HEK293 (cell line): ENCODE measurements around the gene PRKAG2.

Experiments used
- CTCF ChIA-PET: fragments of 350-600 bp; formaldehyde crosslinking; extraction: SDS; loops from one replicate; lab custom pipeline; 2021; ENCODE audit warnings: antibody characterized with exemption; lab: Yijun Ruan, JAX
- POLR2A ChIA-PET: fragments of 300-600 bp; formaldehyde crosslinking; extraction: SDS; loops from one replicate; lab custom pipeline; 2020; ENCODE audit warnings: antibody characterized with exemption, inconsistent platforms; lab: Yijun Ruan, JAX
- H3K27ac ChIP-seq: fragments of 200-500 bp; sonication (Bioruptor generic); 2 replicates; pipeline ENCODE4 v1.5.1; 2014; ENCODE audit warnings: low read depth, low read length, control low read depth, inconsistent platforms; ENCODE audit errors: extremely low read depth
- H3K36me3 ChIP-seq, 2 experiments: fragments of 200-500 bp in 1 of 2; sonication (Bioruptor generic) in 1 of 2; 1 replicate in 1 of 2; 2 replicates in 1 of 2; pipeline ENCODE4 v1.5.1; 2014 to 2017; ENCODE audit warnings: inconsistent platforms in 2 of 2, low read length in 2 of 2; ENCODE audit not compliant: control insufficient read depth in 2 of 2, insufficient read depth in 1 of 2
- H3K4me1 ChIP-seq: fragments of 200-500 bp; sonication (Bioruptor generic); 2 replicates; pipeline ENCODE4 v1.5.1; 2014; ENCODE audit warnings: mild to moderate bottlenecking, low read length, inconsistent platforms; ENCODE audit not compliant: control insufficient read depth, insufficient read depth
- H3K4me3 ChIP-seq: 2 replicates; pipeline ENCODE4 v1.5.1; 2011; ENCODE audit warnings: low read depth, mild to moderate bottlenecking, control low read depth, low read length, moderate library complexity
- H3K9me3 ChIP-seq: fragments of 200-500 bp; sonication (Bioruptor generic); 2 replicates; pipeline ENCODE4 v1.5.1; 2014; ENCODE audit warnings: low read depth, low read length, inconsistent platforms; ENCODE audit not compliant: control insufficient read depth, insufficient read depth
- CTCF ChIP-seq: fragments of 450-650 bp; formaldehyde crosslinking; IDR thresholded peaks from 2 replicates; pipeline ENCODE4 v1.5.1; 2016; ENCODE audit warnings: missing biosample characterization, missing genetic modification characterization
- KLF1 ChIP-seq: fragments of 450-650 bp; formaldehyde crosslinking; IDR thresholded peaks from 2 replicates; pipeline ENCODE4 v1.5.1; 2016; ENCODE audit warnings: missing biosample characterization, missing genetic modification characterization
- MYNN ChIP-seq: fragments of 450-650 bp; formaldehyde crosslinking; IDR thresholded peaks from 2 replicates; pipeline ENCODE4 v1.5.1; 2016; ENCODE audit warnings: missing biosample characterization, missing genetic modification characterization, borderline replicate concordance
- OSR2 ChIP-seq: fragments of 450-650 bp; formaldehyde crosslinking; IDR thresholded peaks from 2 replicates; pipeline ENCODE4 v1.5.1; 2016; ENCODE audit warnings: missing biosample characterization, missing genetic modification characterization
- TCF7L2 ChIP-seq: IDR thresholded peaks from 2 replicates; pipeline ENCODE4 v1.6.1; 2011; ENCODE audit warnings: low read depth, mild to moderate bottlenecking, inconsistent platforms, low read length, moderate library complexity, borderline replicate concordance
- YY2 ChIP-seq: fragments of 450-650 bp; formaldehyde crosslinking; IDR thresholded peaks from 2 replicates; pipeline ENCODE4 v1.5.1; 2016; ENCODE audit warnings: missing biosample characterization, missing genetic modification characterization
- ZEB2 ChIP-seq: fragments of 450-650 bp; formaldehyde crosslinking; IDR thresholded peaks from 2 replicates; pipeline ENCODE4 v1.5.1; 2016; ENCODE audit warnings: missing biosample characterization, missing genetic modification characterization
- ZFHX2 ChIP-seq: fragments of 450-650 bp; formaldehyde crosslinking; conservative IDR thresholded peaks from 2 replicates; pipeline ENCODE4 v1.5.1; 2016; ENCODE audit warnings: missing biosample characterization, missing genetic modification characterization
- ZFP3 ChIP-seq: fragments of 450-650 bp; formaldehyde crosslinking; IDR thresholded peaks from 2 replicates; pipeline ENCODE4 v1.5.1; 2016; ENCODE audit warnings: low read depth, missing biosample characterization, missing genetic modification characterization
- ZNF132 ChIP-seq: fragments of 450-650 bp; formaldehyde crosslinking; IDR thresholded peaks from 2 replicates; pipeline ENCODE4 v1.5.1; 2017; ENCODE audit warnings: missing biosample characterization, missing genetic modification characterization, borderline replicate concordance
- ZNF19 ChIP-seq: fragments of 450-650 bp; formaldehyde crosslinking; IDR thresholded peaks from 2 replicates; pipeline ENCODE4; 2016; ENCODE audit warnings: missing biosample characterization, missing genetic modification characterization, low read depth
- ZNF549 ChIP-seq: fragments of 450-650 bp; IDR thresholded peaks from 2 replicates; pipeline ENCODE4 v1.5.1; 2018; ENCODE audit warnings: missing biosample characterization, missing genetic modification characterization, mild to moderate bottlenecking, inconsistent platforms, moderate library complexity
- ZNF629 ChIP-seq: fragments of 450-650 bp; formaldehyde crosslinking; IDR thresholded peaks from 2 replicates; pipeline ENCODE4 v1.5.1; 2017; ENCODE audit warnings: missing biosample characterization, missing genetic modification characterization
- ZNF660 ChIP-seq: fragments of 450-650 bp; IDR thresholded peaks from 2 replicates; pipeline ENCODE4 v1.5.1; 2018; ENCODE audit warnings: missing biosample characterization, mild to moderate bottlenecking, missing genetic modification characterization
- ZSCAN4 ChIP-seq: fragments of 450-650 bp; formaldehyde crosslinking; IDR thresholded peaks from 2 replicates; pipeline ENCODE4 v1.5.1; 2017; ENCODE audit warnings: missing biosample characterization, missing genetic modification characterization
- TF ChIP-seq, protein P1 (sequence below): fragments of 450-650 bp; formaldehyde crosslinking; IDR thresholded peaks from 2 replicates; pipeline ENCODE4 v1.5.0; 2017; ENCODE audit warnings: missing biosample characterization, missing genetic modification characterization, borderline replicate concordance
- TF ChIP-seq, protein P2 (sequence below): fragments of 450-650 bp; formaldehyde crosslinking; IDR thresholded peaks from 2 replicates; pipeline ENCODE4 v1.5.1; 2016; ENCODE audit warnings: missing biosample characterization, missing genetic modification characterization
- TF ChIP-seq, protein P3 (sequence below): fragments of 450-650 bp; formaldehyde crosslinking; IDR thresholded peaks from 2 replicates; pipeline ENCODE4 v1.5.1; 2017; ENCODE audit warnings: missing biosample characterization, missing genetic modification characterization

PRKAG2 gene

GRCh38 chr7:151669762-151670161 lies 207.2 kb downstream of the PRKAG2 start (continued):
- TF ChIP-seq CTCF (tag by site-specific recombination) (no peak), ZNF19 (tag by site-specific recombination) (no peak), ZEB2 (peak; percentile 99), ZNF629 (tag by site-specific recombination) (no peak), ZFHX2 (0 out of 2 replicates have a peak, but pooled peaks have one; percentile 13), ZSCAN4 (tag by site-specific recombination) (peak; percentile 90), OSR2 (tag by site-specific recombination) (no peak)
- TF ChIP-seq, protein P1, sequence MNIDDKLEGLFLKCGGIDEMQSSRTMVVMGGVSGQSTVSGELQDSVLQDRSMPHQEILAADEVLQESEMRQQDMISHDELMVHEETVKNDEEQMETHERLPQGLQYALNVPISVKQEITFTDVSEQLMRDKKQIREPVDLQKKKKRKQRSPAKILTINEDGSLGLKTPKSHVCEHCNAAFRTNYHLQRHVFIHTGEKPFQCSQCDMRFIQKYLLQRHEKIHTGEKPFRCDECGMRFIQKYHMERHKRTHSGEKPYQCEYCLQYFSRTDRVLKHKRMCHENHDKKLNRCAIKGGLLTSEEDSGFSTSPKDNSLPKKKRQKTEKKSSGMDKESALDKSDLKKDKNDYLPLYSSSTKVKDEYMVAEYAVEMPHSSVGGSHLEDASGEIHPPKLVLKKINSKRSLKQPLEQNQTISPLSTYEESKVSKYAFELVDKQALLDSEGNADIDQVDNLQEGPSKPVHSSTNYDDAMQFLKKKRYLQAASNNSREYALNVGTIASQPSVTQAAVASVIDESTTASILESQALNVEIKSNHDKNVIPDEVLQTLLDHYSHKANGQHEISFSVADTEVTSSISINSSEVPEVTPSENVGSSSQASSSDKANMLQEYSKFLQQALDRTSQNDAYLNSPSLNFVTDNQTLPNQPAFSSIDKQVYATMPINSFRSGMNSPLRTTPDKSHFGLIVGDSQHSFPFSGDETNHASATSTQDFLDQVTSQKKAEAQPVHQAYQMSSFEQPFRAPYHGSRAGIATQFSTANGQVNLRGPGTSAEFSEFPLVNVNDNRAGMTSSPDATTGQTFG, result no peak
- TF ChIP-seq, protein P2, sequence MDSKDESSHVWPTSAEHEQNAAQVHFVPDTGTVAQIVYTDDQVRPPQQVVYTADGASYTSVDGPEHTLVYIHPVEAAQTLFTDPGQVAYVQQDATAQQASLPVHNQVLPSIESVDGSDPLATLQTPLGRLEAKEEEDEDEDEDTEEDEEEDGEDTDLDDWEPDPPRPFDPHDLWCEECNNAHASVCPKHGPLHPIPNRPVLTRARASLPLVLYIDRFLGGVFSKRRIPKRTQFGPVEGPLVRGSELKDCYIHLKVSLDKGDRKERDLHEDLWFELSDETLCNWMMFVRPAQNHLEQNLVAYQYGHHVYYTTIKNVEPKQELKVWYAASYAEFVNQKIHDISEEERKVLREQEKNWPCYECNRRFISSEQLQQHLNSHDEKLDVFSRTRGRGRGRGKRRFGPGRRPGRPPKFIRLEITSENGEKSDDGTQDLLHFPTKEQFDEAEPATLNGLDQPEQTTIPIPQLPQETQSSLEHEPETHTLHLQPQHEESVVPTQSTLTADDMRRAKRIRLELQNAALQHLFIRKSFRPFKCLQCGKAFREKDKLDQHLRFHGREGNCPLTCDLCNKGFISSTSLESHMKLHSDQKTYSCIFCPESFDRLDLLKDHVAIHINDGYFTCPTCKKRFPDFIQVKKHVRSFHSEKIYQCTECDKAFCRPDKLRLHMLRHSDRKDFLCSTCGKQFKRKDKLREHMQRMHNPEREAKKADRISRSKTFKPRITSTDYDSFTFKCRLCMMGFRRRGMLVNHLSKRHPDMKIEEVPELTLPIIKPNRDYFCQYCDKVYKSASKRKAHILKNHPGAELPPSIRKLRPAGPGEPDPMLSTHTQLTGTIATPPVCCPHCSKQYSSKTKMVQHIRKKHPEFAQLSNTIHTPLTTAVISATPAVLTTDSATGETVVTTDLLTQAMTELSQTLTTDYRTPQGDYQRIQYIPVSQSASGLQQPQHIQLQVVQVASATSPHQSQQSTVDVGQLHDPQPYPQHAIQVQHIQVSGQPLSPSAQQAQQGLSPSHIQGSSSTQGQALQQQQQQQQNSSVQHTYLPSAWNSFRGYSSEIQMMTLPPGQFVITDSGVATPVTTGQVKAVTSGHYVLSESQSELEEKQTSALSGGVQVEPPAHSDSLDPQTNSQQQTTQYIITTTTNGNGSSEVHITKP, result no peak
- TF ChIP-seq, all 188 proteins: peak for 4

DNA sequence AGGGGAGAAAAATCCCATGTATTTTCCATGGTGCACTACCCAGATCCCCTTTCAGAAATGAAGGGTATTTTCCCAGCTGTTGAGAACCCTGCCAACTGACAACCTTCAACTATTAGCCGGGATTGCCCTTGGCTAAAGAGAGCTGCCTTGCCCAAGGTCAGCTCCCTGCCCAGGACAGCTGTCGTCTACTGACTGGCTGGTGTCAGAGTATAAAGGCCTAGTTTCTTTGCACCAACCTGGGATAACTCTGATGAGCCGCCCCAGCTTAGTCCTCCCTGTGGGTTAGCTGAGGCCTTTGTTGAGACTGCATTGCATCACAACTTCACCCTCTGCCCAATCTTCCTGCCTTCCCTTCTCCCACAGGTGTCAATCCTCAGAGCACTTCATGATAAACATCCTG lies 210.0 kb downstream of the PRKAG2 start:
- Histone ChIP-seq H3K4me3 (no peak overlapping the region), H3K9me3 (no peaks in the 10 kb centered on the region), H3K27ac (no peak overlapping the region), H3K4me1 (no peaks in the 10 kb centered on the region), H3K36me3 (peaks cover 0 to 9% of the 10 kb centered on the region in 2 experiments; a peak in 1 of 3 replicates)
- TF ChIP-seq ZFP3 (tag by site-specific recombination), result no peak
- no peak for TF ChIP-seq KLF1 (tag by site-specific recombination)
- TF ChIP-seq YY2, result no peak
- TF ChIP-seq, protein P3, sequence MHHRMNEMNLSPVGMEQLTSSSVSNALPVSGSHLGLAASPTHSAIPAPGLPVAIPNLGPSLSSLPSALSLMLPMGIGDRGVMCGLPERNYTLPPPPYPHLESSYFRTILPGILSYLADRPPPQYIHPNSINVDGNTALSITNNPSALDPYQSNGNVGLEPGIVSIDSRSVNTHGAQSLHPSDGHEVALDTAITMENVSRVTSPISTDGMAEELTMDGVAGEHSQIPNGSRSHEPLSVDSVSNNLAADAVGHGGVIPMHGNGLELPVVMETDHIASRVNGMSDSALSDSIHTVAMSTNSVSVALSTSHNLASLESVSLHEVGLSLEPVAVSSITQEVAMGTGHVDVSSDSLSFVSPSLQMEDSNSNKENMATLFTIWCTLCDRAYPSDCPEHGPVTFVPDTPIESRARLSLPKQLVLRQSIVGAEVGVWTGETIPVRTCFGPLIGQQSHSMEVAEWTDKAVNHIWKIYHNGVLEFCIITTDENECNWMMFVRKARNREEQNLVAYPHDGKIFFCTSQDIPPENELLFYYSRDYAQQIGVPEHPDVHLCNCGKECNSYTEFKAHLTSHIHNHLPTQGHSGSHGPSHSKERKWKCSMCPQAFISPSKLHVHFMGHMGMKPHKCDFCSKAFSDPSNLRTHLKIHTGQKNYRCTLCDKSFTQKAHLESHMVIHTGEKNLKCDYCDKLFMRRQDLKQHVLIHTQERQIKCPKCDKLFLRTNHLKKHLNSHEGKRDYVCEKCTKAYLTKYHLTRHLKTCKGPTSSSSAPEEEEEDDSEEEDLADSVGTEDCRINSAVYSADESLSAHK (tag by site-specific recombination), result no peak
- TF ChIP-seq ZNF132 (tag by site-specific recombination), result no peak
- no peak for TF ChIP-seq ZNF549 (tag by site-specific recombination)
- no peak for TF ChIP-seq TCF7L2
- TF ChIP-seq MYNN (tag by site-specific recombination), result no peak
- no peak for TF ChIP-seq ZNF660
- POLR2A ChIA-PET, result no interaction called here
- CTCF ChIA-PET, result interaction anchor here (1.2 kb wide), 1 partner anchor 41 kb away, joined by 3 read pairs; no protein-coding TSS in a partner anchor
